NCI-H446 treated with DMSO at 0.1 percent for 48 hours (cell line): Measurements from ENCODE around the gene KHDRBS2.

Experiments
- DNase-seq: peaks from one replicate; lab custom pipeline; 2025; lab: John Stamatoyannopoulos, UW

Gene KHDRBS2

DNA sequence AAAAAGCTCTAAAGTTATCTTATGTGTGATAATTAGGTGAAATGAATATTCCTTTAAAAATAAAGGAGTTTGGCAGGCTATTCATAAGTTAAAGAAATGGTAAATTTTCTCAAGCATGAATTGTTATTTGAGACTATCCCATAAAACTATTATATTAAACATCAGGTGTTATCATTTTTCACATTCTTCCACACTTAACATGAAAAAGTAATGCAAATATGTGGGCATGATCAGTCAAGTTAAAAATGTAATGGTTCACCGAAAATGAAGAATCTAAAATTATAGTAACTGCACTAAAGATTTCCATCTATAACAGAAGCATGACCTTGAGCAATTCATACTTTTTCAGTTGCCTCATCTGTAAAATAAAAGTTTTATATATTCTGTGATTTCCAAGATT is 110.8 kb downstream of the KHDRBS2 start:
- no peak for DNase-seq

DNA sequence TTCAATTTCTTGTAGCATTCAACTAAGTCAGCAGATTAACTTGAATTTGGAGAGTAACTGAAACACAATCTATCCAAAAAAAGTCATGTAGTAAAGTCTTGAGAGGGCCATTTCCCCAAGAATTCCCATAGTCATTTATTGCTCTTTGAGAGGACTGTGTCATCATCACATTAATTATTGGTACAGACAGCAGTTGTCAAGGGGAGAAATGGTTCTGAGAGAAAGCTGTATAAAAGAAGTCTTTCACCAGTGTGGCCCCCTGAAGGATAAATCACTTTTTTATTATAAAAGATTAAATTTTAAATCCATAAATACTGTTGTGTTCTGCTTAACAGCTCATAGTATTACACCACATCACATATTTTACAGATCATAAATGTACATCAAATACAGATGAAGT is 111.5 kb downstream of the KHDRBS2 start:
- no peak for DNase-seq

GRCh38 chr6:62167736-62168135 is 118.3 kb downstream of the KHDRBS2 start:
- DNase-seq = no peak

GRCh38 chr6:62162858-62163257 is 123.2 kb downstream of the KHDRBS2 start:
- no peak for DNase-seq

- DNase-seq = no peak
Measured at GRCh38 chr6:62152796-62153195, 133.2 kb downstream of the KHDRBS2 start.

- DNase-seq = peak; percentile 2
Measured at GRCh38 chr6:62150048-62150663, 135.9 kb downstream of the KHDRBS2 start.

- no peak for DNase-seq
Measured at GRCh38 chr6:62146954-62147853, 138.8 kb downstream of the KHDRBS2 start.

GRCh38 chr6:62129127-62129526 is 156.9 kb downstream of the KHDRBS2 start:
- no peak for DNase-seq

- DNase-seq = no peak
Measured at GRCh38 chr6:62119401-62119800, 166.6 kb downstream of the KHDRBS2 start.

DNA sequence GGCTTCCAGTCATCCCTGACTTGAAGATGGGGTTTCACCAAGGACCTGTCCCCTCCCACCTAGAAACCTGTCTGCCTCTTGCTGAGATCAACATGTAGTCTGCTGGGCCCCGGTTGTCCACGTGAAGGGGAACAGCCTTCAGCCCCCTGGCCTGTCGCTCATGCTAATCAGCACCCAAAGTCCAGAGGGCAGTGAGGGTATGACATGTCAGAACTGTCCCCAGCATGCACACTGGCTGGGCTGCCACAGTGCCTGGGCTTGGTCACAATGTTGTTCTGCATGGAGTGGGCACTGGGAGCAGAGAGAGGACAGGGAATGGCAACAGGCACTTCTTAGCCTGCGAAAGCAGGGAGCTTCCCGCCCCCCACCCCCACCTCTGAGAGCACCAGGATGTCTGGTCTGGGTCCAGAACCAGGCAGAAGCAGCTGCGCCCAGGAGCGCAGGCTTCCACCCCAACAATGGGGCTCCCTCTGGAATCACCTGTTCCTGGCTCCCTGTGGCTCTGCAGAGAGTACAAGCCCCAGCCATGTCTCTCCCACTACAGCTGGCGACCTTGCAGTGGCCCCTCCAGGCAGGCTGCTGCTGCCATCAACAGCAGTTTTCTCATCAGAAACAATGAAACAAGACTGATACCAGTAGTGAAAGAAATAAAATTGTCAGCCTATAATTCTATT is 182.7 kb downstream of the KHDRBS2 start:
- no peak for DNase-seq

- DNase-seq = no peak
Measured at GRCh38 chr6:62102387-62102786, 183.6 kb downstream of the KHDRBS2 start.

DNA sequence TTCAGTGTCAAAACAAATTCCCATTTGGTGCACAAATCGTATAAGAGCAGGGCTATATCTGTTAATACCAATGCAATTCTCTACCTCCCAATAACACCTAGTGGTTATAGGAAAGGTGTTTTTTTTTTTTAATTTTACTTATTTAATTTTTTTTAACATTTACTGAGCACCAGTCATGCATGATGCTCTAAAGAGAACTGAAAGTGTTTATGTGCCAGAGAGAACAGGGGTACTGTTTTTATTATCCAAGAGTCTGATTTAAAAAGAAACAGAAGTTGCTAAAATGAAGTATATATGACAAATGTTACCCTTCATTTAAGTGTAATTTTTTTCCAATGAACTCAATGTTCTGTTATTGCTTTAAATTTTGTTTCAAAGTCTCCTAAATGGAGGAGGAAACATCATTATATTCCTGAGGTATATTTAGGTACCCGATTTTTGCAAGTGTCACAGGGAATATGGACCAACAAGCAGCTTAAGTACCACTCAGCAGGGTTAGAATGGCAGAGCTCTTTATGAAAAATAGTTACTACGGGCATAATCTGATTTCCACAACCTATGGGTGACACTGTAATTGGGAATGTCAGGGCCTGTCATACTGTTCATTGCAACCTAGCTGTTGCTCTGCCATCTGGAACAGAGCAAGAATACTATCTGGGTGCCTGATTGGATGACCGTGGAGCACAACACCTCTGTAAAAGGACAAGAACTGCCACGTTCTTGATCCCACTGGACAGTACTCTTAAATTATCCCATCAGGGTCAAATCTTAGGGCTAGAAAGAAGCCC is 195.4 kb downstream of the KHDRBS2 start:
- DNase-seq = no peak

- no peak for DNase-seq
Measured at GRCh38 chr6:62089781-62090180, 196.2 kb downstream of the KHDRBS2 start.

DNA sequence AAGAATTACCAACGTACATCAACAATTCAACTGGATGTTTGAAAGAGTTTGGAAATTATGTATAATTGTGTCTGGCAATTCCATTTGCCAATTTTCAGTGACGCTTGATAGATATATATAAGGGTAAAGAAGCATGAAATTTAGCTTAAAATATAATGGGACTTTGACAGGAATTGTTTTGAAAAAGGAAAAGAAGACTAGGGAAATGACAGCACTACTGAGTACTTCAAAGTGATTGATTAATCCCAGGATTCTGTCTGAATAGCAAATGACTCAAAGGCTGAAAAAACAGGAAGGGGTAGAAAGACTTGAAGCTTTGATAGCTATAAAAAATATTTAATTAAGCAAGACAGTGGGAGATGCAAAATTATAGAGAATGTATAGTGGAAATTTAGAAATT is 200.0 kb downstream of the KHDRBS2 start:
- no peak for DNase-seq

DNA sequence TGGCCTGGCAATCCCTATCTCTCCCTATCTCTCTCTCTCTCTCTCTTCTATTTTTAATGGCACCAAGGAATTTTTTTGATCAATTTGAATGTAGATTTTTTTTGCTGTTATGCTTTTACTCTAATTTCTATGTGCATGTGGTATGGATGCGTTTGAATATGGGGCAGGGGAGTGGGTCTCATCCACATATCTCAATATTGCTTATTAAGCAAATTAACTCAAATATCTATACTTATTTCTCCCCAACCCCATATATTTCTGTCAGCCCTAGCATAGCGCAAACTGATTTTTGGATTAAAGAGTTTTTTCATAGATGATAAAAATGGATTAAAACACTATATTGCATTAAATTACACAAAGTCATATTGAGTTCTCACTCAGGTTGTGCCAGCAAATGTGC is 210.2 kb downstream of the KHDRBS2 start:
- no peak for DNase-seq

- DNase-seq = no peak
Measured at GRCh38 chr6:62059901-62060300, 226.1 kb downstream of the KHDRBS2 start.

GRCh38 chr6:62057300-62057699 is 228.7 kb downstream of the KHDRBS2 start:
- no peak for DNase-seq

GRCh38 chr6:62045502-62045901 is 240.5 kb downstream of the KHDRBS2 start:
- DNase-seq = no peak

DNA sequence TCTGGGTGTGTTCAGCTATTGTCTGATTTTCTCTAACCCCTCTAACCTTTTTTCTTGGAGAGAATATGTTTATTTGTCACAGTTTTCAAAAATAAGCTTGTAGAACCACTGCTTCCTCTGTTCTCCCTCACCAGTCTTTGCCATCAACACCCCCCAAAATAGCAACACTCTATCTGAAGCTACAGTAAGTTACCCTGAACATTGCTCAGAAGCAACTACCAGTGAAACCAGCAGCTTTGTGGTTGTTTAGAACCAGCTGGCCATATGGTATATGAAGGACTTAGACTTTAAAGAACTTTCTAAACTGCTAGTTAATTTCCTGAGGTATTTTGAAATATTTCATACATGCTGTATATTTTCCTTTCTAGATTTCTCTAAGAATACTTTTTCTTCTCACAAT is 242.9 kb downstream of the KHDRBS2 start:
- DNase-seq = no peak

DNA sequence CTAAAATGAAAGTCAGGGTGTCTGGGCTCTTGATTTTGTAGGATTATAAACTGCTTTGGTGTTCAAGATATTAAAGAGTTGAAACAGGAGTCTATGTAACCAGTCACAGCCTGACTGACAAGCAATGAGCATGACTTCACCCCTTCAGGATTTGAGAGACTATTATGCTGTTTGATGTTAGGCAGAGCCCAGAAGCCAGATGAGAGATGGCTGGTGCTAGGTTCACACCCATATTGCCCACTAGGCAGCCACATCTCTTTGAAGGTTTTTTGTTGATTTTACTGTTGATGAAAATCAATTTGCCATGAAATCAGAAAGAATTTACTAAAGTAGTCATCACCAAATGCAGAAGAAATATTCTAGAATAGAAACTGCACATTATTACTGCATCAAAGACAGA is 243.6 kb downstream of the KHDRBS2 start:
- DNase-seq = no peak

- DNase-seq = no peak
Measured at GRCh38 chr6:62039605-62040004, 246.4 kb downstream of the KHDRBS2 start.

DNA sequence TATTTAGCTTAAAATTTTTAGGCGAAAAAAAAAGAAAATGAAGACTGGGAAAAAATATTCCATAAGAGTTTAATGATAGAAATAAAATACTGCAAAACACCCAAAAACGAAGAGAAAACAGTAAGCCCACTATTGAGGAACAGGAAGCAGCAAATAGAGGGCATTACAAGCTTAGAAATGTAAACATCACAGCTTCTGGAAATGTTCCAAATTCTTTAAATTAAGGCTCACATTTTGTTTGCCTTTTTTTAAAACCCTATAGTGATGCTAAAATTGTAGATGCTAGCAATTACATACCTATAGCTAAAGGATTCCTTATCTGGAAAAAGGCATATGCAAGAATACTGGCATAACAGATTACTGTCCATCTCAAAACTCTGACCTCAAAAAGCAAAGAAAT is 248.6 kb downstream of the KHDRBS2 start:
- no peak for DNase-seq
